ENCODE results near the gene MKX. TPM values are rescaled to one million over a fixed set of nuclear protein-coding genes. Genes with fewer than 3 reads are reported as not detected.
A peak's percentile ranks its signal among the peaks of the same experiment; 100 is the strongest.

MKX gene
- total RNA-seq, 1 experiment from 2014 or later = not detected

GRCh38 chr10:27743877-27744801 is 1.5 kb downstream of the MKX start:
- in situ Hi-C loops (cut with HindIII; ENCODE audit: low pct_unique_long_range_greater_than_20kb, low sequenced_read_pairs) = no loop called here
- H3K4me3 ChIP-seq (ENCODE audit: low read depth in 2 of 2, low read length in 2 of 2) = peak overlapping the region; percentile 38 to 59
- H3K36me3 ChIP-seq (ENCODE audit: control insufficient read depth, insufficient read depth, low read length) = no peaks in the 10 kb centered on the region
- CTCF ChIA-PET = no interaction called here
- TF ChIP-seq, protein P1, sequence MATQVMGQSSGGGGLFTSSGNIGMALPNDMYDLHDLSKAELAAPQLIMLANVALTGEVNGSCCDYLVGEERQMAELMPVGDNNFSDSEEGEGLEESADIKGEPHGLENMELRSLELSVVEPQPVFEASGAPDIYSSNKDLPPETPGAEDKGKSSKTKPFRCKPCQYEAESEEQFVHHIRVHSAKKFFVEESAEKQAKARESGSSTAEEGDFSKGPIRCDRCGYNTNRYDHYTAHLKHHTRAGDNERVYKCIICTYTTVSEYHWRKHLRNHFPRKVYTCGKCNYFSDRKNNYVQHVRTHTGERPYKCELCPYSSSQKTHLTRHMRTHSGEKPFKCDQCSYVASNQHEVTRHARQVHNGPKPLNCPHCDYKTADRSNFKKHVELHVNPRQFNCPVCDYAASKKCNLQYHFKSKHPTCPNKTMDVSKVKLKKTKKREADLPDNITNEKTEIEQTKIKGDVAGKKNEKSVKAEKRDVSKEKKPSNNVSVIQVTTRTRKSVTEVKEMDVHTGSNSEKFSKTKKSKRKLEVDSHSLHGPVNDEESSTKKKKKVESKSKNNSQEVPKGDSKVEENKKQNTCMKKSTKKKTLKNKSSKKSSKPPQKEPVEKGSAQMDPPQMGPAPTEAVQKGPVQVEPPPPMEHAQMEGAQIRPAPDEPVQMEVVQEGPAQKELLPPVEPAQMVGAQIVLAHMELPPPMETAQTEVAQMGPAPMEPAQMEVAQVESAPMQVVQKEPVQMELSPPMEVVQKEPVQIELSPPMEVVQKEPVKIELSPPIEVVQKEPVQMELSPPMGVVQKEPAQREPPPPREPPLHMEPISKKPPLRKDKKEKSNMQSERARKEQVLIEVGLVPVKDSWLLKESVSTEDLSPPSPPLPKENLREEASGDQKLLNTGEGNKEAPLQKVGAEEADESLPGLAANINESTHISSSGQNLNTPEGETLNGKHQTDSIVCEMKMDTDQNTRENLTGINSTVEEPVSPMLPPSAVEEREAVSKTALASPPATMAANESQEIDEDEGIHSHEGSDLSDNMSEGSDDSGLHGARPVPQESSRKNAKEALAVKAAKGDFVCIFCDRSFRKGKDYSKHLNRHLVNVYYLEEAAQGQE (IDR thresholded peaks at IDR 0.05; ENCODE audit: insufficient read depth in 1 of 2, low read depth in 2 of 2, low read length in 1 of 2) = no peak
- no peak for TF ChIP-seq POLR2AphosphoS5 (IDR thresholded peaks at IDR 0.05; ENCODE audit: low read depth, low read length)
- TF ChIP-seq TCF7L2 (IDR thresholded peaks at IDR 0.05; ENCODE audit: low read depth, low read length) = no peak
- no peak for TF ChIP-seq SIN3A (IDR thresholded peaks at IDR 0.05; ENCODE audit: borderline replicate concordance, insufficient read depth, low read depth, low read length)
- TF ChIP-seq, protein P2, sequence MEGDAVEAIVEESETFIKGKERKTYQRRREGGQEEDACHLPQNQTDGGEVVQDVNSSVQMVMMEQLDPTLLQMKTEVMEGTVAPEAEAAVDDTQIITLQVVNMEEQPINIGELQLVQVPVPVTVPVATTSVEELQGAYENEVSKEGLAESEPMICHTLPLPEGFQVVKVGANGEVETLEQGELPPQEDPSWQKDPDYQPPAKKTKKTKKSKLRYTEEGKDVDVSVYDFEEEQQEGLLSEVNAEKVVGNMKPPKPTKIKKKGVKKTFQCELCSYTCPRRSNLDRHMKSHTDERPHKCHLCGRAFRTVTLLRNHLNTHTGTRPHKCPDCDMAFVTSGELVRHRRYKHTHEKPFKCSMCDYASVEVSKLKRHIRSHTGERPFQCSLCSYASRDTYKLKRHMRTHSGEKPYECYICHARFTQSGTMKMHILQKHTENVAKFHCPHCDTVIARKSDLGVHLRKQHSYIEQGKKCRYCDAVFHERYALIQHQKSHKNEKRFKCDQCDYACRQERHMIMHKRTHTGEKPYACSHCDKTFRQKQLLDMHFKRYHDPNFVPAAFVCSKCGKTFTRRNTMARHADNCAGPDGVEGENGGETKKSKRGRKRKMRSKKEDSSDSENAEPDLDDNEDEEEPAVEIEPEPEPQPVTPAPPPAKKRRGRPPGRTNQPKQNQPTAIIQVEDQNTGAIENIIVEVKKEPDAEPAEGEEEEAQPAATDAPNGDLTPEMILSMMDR (IDR thresholded peaks at IDR 0.05) = no peak
- ATAC-seq = peak; percentile 40
- intact Hi-C loops (cut with micrococcal nuclease; ENCODE audit: unreplicated experiment) = no loop called here
- DNase-seq (ENCODE audit: low read depth, low spot score) = no peak
- H3K4me1 ChIP-seq (ENCODE audit: control insufficient read depth, insufficient read depth, low read length) = no peaks in the 10 kb centered on the region; the same call in 1 of the 2 replicates
- H3K9me3 ChIP-seq (ENCODE audit: control insufficient read depth, insufficient read depth, low read depth, low read length) = no peaks in the 10 kb centered on the region
- POLR2A ChIA-PET = interaction anchor here (0.5 kb wide), 1 partner anchor 60 kb away, joined by 3 read pairs; no protein-coding TSS in a partner anchor
- H3K27me3 ChIP-seq (ENCODE audit: control insufficient read depth, insufficient read depth, low read length) = peaks cover 14% of the 10 kb centered on the region
- H3K27ac ChIP-seq (ENCODE audit: low read length) = no peak overlapping the region
- BruUV-seq (replicated peaks) = no TSS peak

GRCh38 chr10:27743012-27743876 is 2.4 kb downstream of the MKX start:
- H3K27me3 ChIP-seq (ENCODE audit: control insufficient read depth, insufficient read depth, low read length) = peaks cover 14% of the 10 kb centered on the region; the same call in 1 of the 2 replicates
- no peaks in the 10 kb centered on the region; the same call in 1 of the 2 replicates for H3K4me1 ChIP-seq (ENCODE audit: control insufficient read depth, insufficient read depth, low read length)
- CTCF ChIA-PET = no interaction called here
- H3K27ac ChIP-seq (ENCODE audit: low read length) = no peak overlapping the region
- peak overlapping the region; percentile 38 to 59 for H3K4me3 ChIP-seq (ENCODE audit: low read depth in 2 of 2, low read length in 2 of 2)
- in situ Hi-C loops (cut with HindIII; ENCODE audit: low pct_unique_long_range_greater_than_20kb, low sequenced_read_pairs) (no loop called here), intact Hi-C loops (cut with micrococcal nuclease; ENCODE audit: unreplicated experiment) (no loop called here)
- peak; percentile 61 for ATAC-seq
- POLR2A ChIA-PET = interaction anchor here (0.5 kb wide), 1 partner anchor 59 kb away, joined by 3 read pairs; no protein-coding TSS in a partner anchor
- BruUV-seq (replicated peaks) = no TSS peak
- no peak for DNase-seq (ENCODE audit: low read depth, low spot score)
- TF ChIP-seq TCF7L2 (IDR thresholded peaks at IDR 0.05; ENCODE audit: low read depth, low read length) (no peak), POLR2AphosphoS5 (IDR thresholded peaks at IDR 0.05; ENCODE audit: low read depth, low read length) (no peak), SIN3A (IDR thresholded peaks at IDR 0.05; ENCODE audit: borderline replicate concordance, insufficient read depth, low read depth, low read length) (no peak)
- TF ChIP-seq, protein P2 (IDR thresholded peaks at IDR 0.05) = no peak
- TF ChIP-seq, protein P1 (IDR thresholded peaks at IDR 0.05; ENCODE audit: insufficient read depth in 1 of 2, low read depth in 2 of 2, low read length in 1 of 2) = no peak
- H3K36me3 ChIP-seq (ENCODE audit: control insufficient read depth, insufficient read depth, low read length) = no peaks in the 10 kb centered on the region
- no peaks in the 10 kb centered on the region for H3K9me3 ChIP-seq (ENCODE audit: control insufficient read depth, insufficient read depth, low read depth, low read length)

All from Panc1 (cell line).